Fibroblast of lung (primary cell): ENCODE data around the gene TMEM63B. TPM values are rescaled to one million over a fixed set of nuclear protein-coding genes. Genes with fewer than 3 reads are reported as not detected.
"Not testable (repeated sequence)": the region's sequence is repeated elsewhere in the genome, so short reads cannot be mapped to it uniquely, and the experiment has no call there.

Experiments
- DNase-seq, 2 donors: peaks; one replicate each; pipeline versions ENCODE4 v3.0.0 to v3.0.0-alpha.2; 2010; ENCODE audit warnings: low read depth in 2 of 2
- H2AFZ ChIP-seq: 2 replicates; pipeline ENCODE4 v1.5.1; 2012; ENCODE audit warnings: low read length, control low read depth, inconsistent platforms
- H3K27ac ChIP-seq: 2 replicates; pipeline ENCODE4 v1.5.1; 2011; ENCODE audit warnings: low read length, control low read depth; ENCODE audit not compliant: insufficient read depth
- H3K27me3 ChIP-seq: 2 replicates; pipeline ENCODE4 v1.5.1; 2011; ENCODE audit warnings: mild to moderate bottlenecking, low read length; ENCODE audit not compliant: control insufficient read depth, insufficient read depth
- H3K36me3 ChIP-seq: 2 replicates; pipeline ENCODE4 v1.5.1; 2011; ENCODE audit warnings: low read length; ENCODE audit not compliant: control insufficient read depth, insufficient read depth
- H3K4me1 ChIP-seq: 2 replicates; pipeline ENCODE4 v1.5.1; 2011; ENCODE audit warnings: low read length; ENCODE audit not compliant: control insufficient read depth, insufficient read depth; ENCODE audit errors: extremely low read depth
- H3K4me2 ChIP-seq: 2 replicates; pipeline ENCODE4 v1.5.1; 2011; ENCODE audit warnings: low read length, control low read depth; ENCODE audit not compliant: insufficient read depth; ENCODE audit errors: extremely low read depth
- H3K4me3 ChIP-seq, 4 experiments: fragments of 200-600 bp in 1 of 4; sonication (generic) in 1 of 4; replicated peaks in 1 of 4; 2 replicates each; pipeline ENCODE4 v1.5.1; 2011 to 2016; ENCODE audit warnings: low read length in 4 of 4, low read depth in 3 of 4, mild to moderate bottlenecking in 3 of 4, control low read depth in 2 of 4, inconsistent platforms in 1 of 4, mixed read lengths in 1 of 4; ENCODE audit not compliant: insufficient read depth in 1 of 4; ENCODE audit errors: control extremely low read depth in 1 of 4
- H3K79me2 ChIP-seq: 2 replicates; pipeline ENCODE4 v1.5.1; 2012; ENCODE audit warnings: mild to moderate bottlenecking, low read length, inconsistent platforms; ENCODE audit not compliant: control insufficient read depth, insufficient read depth
- H3K9ac ChIP-seq: 2 replicates; pipeline ENCODE4 v1.5.1; 2011; ENCODE audit warnings: mild to moderate bottlenecking, low read length, control low read depth; ENCODE audit not compliant: insufficient read depth
- H3K9me3 ChIP-seq: 2 replicates; pipeline ENCODE4 v1.5.1; 2012; ENCODE audit warnings: low read depth, low read length; ENCODE audit not compliant: control insufficient read depth, insufficient read depth
- H4K20me1 ChIP-seq: 2 replicates; pipeline ENCODE4 v1.5.1; 2011; ENCODE audit warnings: low read length; ENCODE audit not compliant: control insufficient read depth, insufficient read depth; ENCODE audit errors: extremely low read depth
- CTCF ChIP-seq, 2 donors: IDR thresholded peaks in 1 of 2; conservative IDR thresholded peaks in 1 of 2; 1 replicate in 1 of 2; 2 replicates in 1 of 2; pipeline ENCODE4 v1.5.1; 2011 to 2012; ENCODE audit warnings: low read length in 2 of 2, control low read depth in 1 of 2, inconsistent platforms in 1 of 2, low read depth in 1 of 2, mild to moderate bottlenecking in 1 of 2
- EZH2 ChIP-seq: IDR thresholded peaks from 2 replicates; pipeline ENCODE4 v1.5.1; 2012; ENCODE audit warnings: low read length, control low read depth, mild to moderate bottlenecking; ENCODE audit errors: missing control alignments
- polyA plus RNA-seq, 2 donors: library from polyadenylated mRNA; depleted of rRNA in 1 of 2; stranded (reverse) in 1 of 2; unstranded in 1 of 2; fragments of >200 nt; gene quantifications; 2 replicates each; pipeline ENCODE4 v1.2.1, GENCODE V29; 2011 to 2012; ENCODE audit warnings: missing spikeins in 1 of 2
- total RNA-seq: library from RNA; depleted of rRNA; stranded (reverse); fragments of >200 nt; gene quantifications from 2 replicates; pipeline ENCODE4 v1.2.1, GENCODE V29; 2014

Gene TMEM63B
- total and polyA plus RNA-seq, 2 donors (not counting 1 experiment from before 2014, with no cell fraction given) = 32.2 to 42.1 TPM

- Histone ChIP-seq H4K20me1 (no peaks in the 10 kb centered on the region), H3K4me3 (no peak overlapping the region), H3K4me1 (no peaks in the 10 kb centered on the region), H3K9ac (no peak overlapping the region), H3K9me3 (no peaks in the 10 kb centered on the region), H3K4me2 (no peak overlapping the region), H3K27ac (no peak overlapping the region), H2AFZ (no peak overlapping the region), H3K36me3 (no peaks in the 10 kb centered on the region), H3K79me2 (no peaks in the 10 kb centered on the region), H3K27me3 (no peaks in the 10 kb centered on the region)
- TF ChIP-seq EZH2 (no peak), CTCF (conservative IDR thresholded peaks at IDR 0.05 in 1 of 2, IDR thresholded peaks at IDR 0.05 in 1 of 2; ENCODE audit: low read depth in 1 of 2, low read length in 2 of 2) (no peak)
- no peak for DNase-seq
Observed at GRCh38 chr6:44088827-44089590, 38.3 kb upstream of the TMEM63B start.

- Histone ChIP-seq H3K9me3 (no peaks in the 10 kb centered on the region), H3K27ac (no peak overlapping the region)
- no peak for TF ChIP-seq EZH2
- TF ChIP-seq CTCF (conservative IDR thresholded peaks at IDR 0.05 in 1 of 2, IDR thresholded peaks at IDR 0.05 in 1 of 2; ENCODE audit: low read depth in 1 of 2, low read length in 2 of 2) = no peak
Observed at GRCh38 chr6:44090465-44090864, 36.9 kb upstream of the TMEM63B start.

GRCh38 chr6:44091356-44091755, 36.0 kb upstream of the TMEM63B start:
- H3K36me3 ChIP-seq, DNase-seq, H3K4me1 ChIP-seq, H3K79me2 ChIP-seq, H3K9me3 ChIP-seq, H3K9ac ChIP-seq, H3K27me3 ChIP-seq, H3K27ac ChIP-seq, H4K20me1 ChIP-seq, H3K4me2 ChIP-seq, H3K4me3 ChIP-seq, H2AFZ ChIP-seq: not testable (repeated sequence)

More at GRCh38 chr6:44090465-44090864, 36.9 kb upstream of the TMEM63B start:
- Histone ChIP-seq H3K9ac (no peak overlapping the region), H3K4me1 (no peaks in the 10 kb centered on the region), H2AFZ (no peak overlapping the region), H4K20me1 (no peaks in the 10 kb centered on the region), H3K4me3 (no peak overlapping the region), H3K36me3 (no peaks in the 10 kb centered on the region), H3K79me2 (no peaks in the 10 kb centered on the region), H3K27me3 (no peaks in the 10 kb centered on the region), H3K4me2 (no peak overlapping the region)
- DNase-seq = no peak
